K562 (cell line): ENCODE data around the gene FGFBP3. TPM values are rescaled to one million over a fixed set of nuclear protein-coding genes. Genes with fewer than 3 reads are reported as not detected.
A peak's percentile ranks its signal among the peaks of the same experiment; 100 is the strongest.

ENCODE experiments used
- ATAC-seq: fragments of 200-7000 bp; cut with Tn5 transposase; 3 replicates; pipeline ENCODE4 v1.9.1; 2020; ENCODE audit warnings: moderate library complexity
- BruUV-seq: library from RNA; stranded (reverse); fragments of 400-500 nt; replicated peaks from 2 replicates; lab custom pipeline; 2021; lab: Mats Ljungman, UMichigan
- CTCF ChIA-PET: fragments of 300-600 bp; formaldehyde crosslinking; extraction: SDS; loops from one replicate; lab custom pipeline; 2021; ENCODE audit warnings: low intra/inter-chr PET ratio; lab: Yijun Ruan, JAX
- POLR2A ChIA-PET: fragments of 300-600, 350-650 bp; sonication (Branson Sonifier 250); formaldehyde crosslinking; extraction: SDS; loops from one replicate; lab custom pipeline; 2021; ENCODE audit warnings: antibody characterized with exemption, inconsistent platforms; lab: Yijun Ruan, JAX
- DNase-seq, 4 experiments: peaks; one replicate each; pipeline versions ENCODE4 v3.0.0 to v3.0.0-alpha.2; 2011 to 2018; ENCODE audit warnings: low spot score in 3 of 4, mixed read lengths in 3 of 4; ENCODE audit errors: extremely low read depth in 1 of 4
- FAIRE-seq: peaks from 2 replicates; lab custom pipeline; 2011; peaks lifted over from hg19 to GRCh38; lab: Jason Lieb, UNC
- H2AFZ ChIP-seq: 2 replicates; pipeline ENCODE4 v1.6.0; 2011; ENCODE audit warnings: low read depth, low read length, control low read depth, inconsistent platforms
- H3K27ac ChIP-seq: fragments of 200-600 bp; 3 replicates; pipeline ENCODE4 v1.8.0; 2011; ENCODE audit warnings: low read depth, mild to moderate bottlenecking, control low read depth, inconsistent platforms, low read length, moderate library complexity, mixed read lengths; ENCODE audit errors: extremely low read depth
- H3K27me3 ChIP-seq, 2 experiments: fragments of 300-600 bp in 1 of 2; 2 replicates in 1 of 2; 3 replicates in 1 of 2; pipeline versions ENCODE4 v1.6.0 to v1.8.0; 2011; ENCODE audit warnings: inconsistent platforms in 2 of 2, low read length in 2 of 2, mild to moderate bottlenecking in 1 of 2, mixed read lengths in 1 of 2, moderate library complexity in 1 of 2; ENCODE audit not compliant: control insufficient read depth in 2 of 2, insufficient read depth in 2 of 2
- H3K36me3 ChIP-seq: fragments of 300-600 bp; 3 replicates; pipeline ENCODE4 v1.8.0; 2011; ENCODE audit warnings: mild to moderate bottlenecking, low read length, inconsistent platforms; ENCODE audit not compliant: control insufficient read depth, insufficient read depth
- H3K4me1 ChIP-seq, 2 experiments: fragments of 200-600 bp in 1 of 2; replicated peaks in 1 of 2; 2 replicates in 1 of 2; 3 replicates in 1 of 2; pipeline versions ENCODE4 v1.5.1 to v1.8.0; 2011; ENCODE audit warnings: inconsistent platforms in 2 of 2, low read length in 2 of 2, mild to moderate bottlenecking in 1 of 2, mixed read lengths in 1 of 2, moderate library complexity in 1 of 2; ENCODE audit not compliant: control insufficient read depth in 2 of 2, insufficient read depth in 2 of 2
- H3K4me2 ChIP-seq: 2 replicates; pipeline ENCODE4 v1.6.1; 2011; ENCODE audit warnings: low read length, control low read depth, inconsistent platforms, mixed read lengths; ENCODE audit not compliant: insufficient read depth
- H3K4me3 ChIP-seq: fragments of 200-600 bp; sonication (generic), shearing (Covaris generic); 2 replicates; pipeline ENCODE4 v1.5.1; 2016; ENCODE audit warnings: control low read depth, inconsistent platforms
- H3K79me2 ChIP-seq: fragments of 200-600 bp; 3 replicates; pipeline ENCODE4 v1.8.0; 2011; ENCODE audit warnings: low read length, inconsistent platforms; ENCODE audit not compliant: control insufficient read depth, insufficient read depth
- H3K9ac ChIP-seq, 2 experiments: 2 replicates each; pipeline versions ENCODE4 v1.6.0 to v1.6.1; 2011; ENCODE audit warnings: low read depth in 2 of 2, low read length in 2 of 2, control low read depth in 1 of 2, inconsistent platforms in 1 of 2, mild to moderate bottlenecking in 1 of 2, mixed read lengths in 1 of 2; ENCODE audit not compliant: insufficient read depth in 1 of 2
- H3K9me1 ChIP-seq: one replicate; pipeline ENCODE4 v1.6.0; 2011; ENCODE audit warnings: inconsistent platforms, mild to moderate bottlenecking, low read length, moderate library complexity; ENCODE audit not compliant: control insufficient read depth, insufficient read depth
- H3K9me3 ChIP-seq: replicated peaks from 2 replicates; pipeline ENCODE4 v1.5.1; 2011; ENCODE audit warnings: low read depth, low read length, inconsistent platforms; ENCODE audit not compliant: control insufficient read depth, insufficient read depth
- H4K20me1 ChIP-seq: replicated peaks from 2 replicates; pipeline ENCODE4 v1.6.1; 2011; ENCODE audit warnings: low read length, inconsistent platforms, mixed read lengths; ENCODE audit not compliant: control insufficient read depth, insufficient read depth
- BDP1 ChIP-seq: IDR thresholded peaks from 3 replicates; pipeline ENCODE4 v1.6.1; 2011; ENCODE audit not compliant: insufficient read length, insufficient read depth
- CBFA2T3 ChIP-seq: fragments of 450-650 bp; IDR thresholded peaks from 2 replicates; pipeline ENCODE4 v1.6.1; 2017
- CC2D1A ChIP-seq: fragments of 450-650 bp; IDR thresholded peaks from 2 replicates; pipeline ENCODE4 v1.6.1; 2017; ENCODE audit warnings: mild to moderate bottlenecking
- CGGBP1 ChIP-seq: fragments of 250-450 bp; sonication (Bioruptor Pico); IDR thresholded peaks from 2 replicates; pipeline ENCODE4 v1.9.0; 2021; ENCODE audit warnings: mild to moderate bottlenecking
- CREB3 ChIP-seq: fragments of 450-650 bp; conservative IDR thresholded peaks from 2 replicates; pipeline ENCODE4 v1.6.1; 2016; ENCODE audit warnings: missing genetic modification characterization, low read depth, mild to moderate bottlenecking, missing compliant biosample characterization, moderate library complexity
- CTCF ChIP-seq, 3 experiments: IDR thresholded peaks in 2 of 3; conservative IDR thresholded peaks in 1 of 3; 2 replicates each; pipeline ENCODE4 v1.5.1; 2011 to 2012; ENCODE audit warnings: low read length in 3 of 3, mild to moderate bottlenecking in 3 of 3, control low read depth in 2 of 3, improper control_type of control experiment in 1 of 3, inconsistent platforms in 1 of 3, low read depth in 1 of 3, mixed read lengths in 1 of 3, moderate library complexity in 1 of 3; ENCODE audit not compliant: insufficient read depth in 2 of 3
- HMG20B ChIP-seq: fragments of 250-450 bp; sonication (Bioruptor Pico); IDR thresholded peaks from 2 replicates; pipeline ENCODE4 v1.5.0; 2021; ENCODE audit warnings: mild to moderate bottlenecking
- MLX ChIP-seq, 2 experiments: fragments of 450-650 bp in 1 of 2; sonication (generic) in 1 of 2; formaldehyde crosslinking; conservative IDR thresholded peaks; 2 replicates each; pipeline versions ENCODE4 v1.4.0 to v1.8.1; 2020 to 2022; ENCODE audit warnings: mild to moderate bottlenecking in 1 of 2, missing genetic modification reagents in 1 of 2
- PREB ChIP-seq: sonication (generic); formaldehyde crosslinking; IDR thresholded peaks from 2 replicates; pipeline ENCODE4 v1.8.1; 2023; ENCODE audit warnings: mild to moderate bottlenecking, missing genetic modification reagents
- SIX5 ChIP-seq, 2 experiments: IDR thresholded peaks; 2 replicates each; pipeline ENCODE4 v1.6.1; 2011; ENCODE audit warnings: low read length in 2 of 2, borderline replicate concordance in 1 of 2, low read depth in 1 of 2, mild to moderate bottlenecking in 1 of 2, moderate library complexity in 1 of 2; ENCODE audit not compliant: insufficient read depth in 1 of 2
- SRSF3 ChIP-seq: fragments of 200-400 bp; formaldehyde crosslinking; IDR thresholded peaks from 2 replicates; pipeline ENCODE4 v1.6.1; 2016; ENCODE audit warnings: mild to moderate bottlenecking, low read length, moderate library complexity; ENCODE audit not compliant: insufficient read depth
- TSC22D4 ChIP-seq: fragments of 450-650 bp; IDR thresholded peaks from 2 replicates; pipeline ENCODE4 v1.6.1; 2016; ENCODE audit warnings: missing genetic modification characterization, missing biosample characterization, control low read depth
- TSHZ1 ChIP-seq: fragments of 250-450 bp; sonication (Bioruptor Pico); IDR thresholded peaks from 2 replicates; pipeline ENCODE4 v1.4.0; 2020; ENCODE audit warnings: mild to moderate bottlenecking, moderate library complexity
- WGBS: fragments of 100-300 bp; shearing (Covaris generic); methylation state at CpG from one replicate; pipeline ENCODE4 v1.1.6; 2016; ENCODE audit warnings: low coverage, mixed read lengths; ENCODE audit not compliant: insufficient coverage; ENCODE audit errors: missing lambda C conversion rate; 5-methylcytosine and 5-hydroxymethylcytosine counted together
- in situ Hi-C: fragments of 300-500 bp; cut with MboI; formaldehyde crosslinking; loops from 4 replicates; pipeline ENCODE4 v1.15.0; 2018; ENCODE audit warnings: inconsistent platforms, mixed read lengths
- intact Hi-C: fragments of 100-400 bp; cut with micrococcal nuclease; formaldehyde crosslinking; loops from 2 replicates; pipeline ENCODE4 v1.14.2; 2022
- polyA plus RNA-seq, 8 experiments: library from polyadenylated mRNA; depleted of rRNA in 4 of 8; stranded (reverse) in 5 of 8; unstranded in 3 of 8; fragments of >200 nt; fragmentation: Nextera tagmentation in 2 of 8; fragmentation: Illumina TruSeq in 1 of 8; extraction: Ambion mirVana in 2 of 8; extraction: Trizol in 1 of 8; gene quantifications; 2 replicates each; pipeline versions ENCODE4 v1.2.1 to v1.2.3, GENCODE V29; 2011 to 2014; ENCODE audit warnings: inconsistent platforms in 1 of 8, missing spikeins in 1 of 8
- total RNA-seq, 7 experiments: library from RNA; depleted of rRNA in 6 of 7; stranded (reverse); fragments of >200 nt in 6 of 7; fragmentation: Illumina TruSeq in 2 of 7; extraction: Trizol in 2 of 7; gene quantifications; 2 replicates each; pipeline versions ENCODE4 v1.2.1 to v1.2.3, GENCODE V29; 2011 to 2021; ENCODE audit warnings: low replicate concordance in 1 of 7

FGFBP3 gene
- total and polyA plus RNA-seq, 9 of the 15 experiments (the other 6 are each of a cell fraction or from before 2014, with no cell fraction given), result 0.58 to 3.0 (median 1.5) TPM

- Histone ChIP-seq H3K27ac (no peak overlapping the region), H3K9me1 (no peaks in the 10 kb centered on the region), H3K4me2 (peak overlapping the region; percentile 92), H3K36me3 (peaks cover 25% of the 10 kb centered on the region; the same call in 2 of the 3 replicates), H3K9ac (peak overlapping the region in 1 of 2 experiments; percentile 94; a peak in 2 of 4 replicates), H3K27me3 (no peaks in the 10 kb centered on the region), H3K4me3 (peak overlapping the region; percentile 94), H3K9me3 (no peaks in the 10 kb centered on the region), H3K4me1 (peaks cover 3 to 9% of the 10 kb centered on the region in 2 experiments; a peak in 4 of 5 replicates), H4K20me1 (peaks cover 12% of the 10 kb centered on the region; the same call in 1 of the 2 replicates), H2AFZ (no peak overlapping the region), H3K79me2 (peaks cover 72% of the 10 kb centered on the region)
- FAIRE-seq (no peak), DNase-seq (peak in 1 of 4 experiments; percentile 12), ATAC-seq (no peak)
- POLR2A ChIA-PET, result interaction anchor here (0.6 to 1.2 kb wide), 2 partner anchors 28 to 274 kb away, joined by 3 to 4 read pairs; no protein-coding TSS in a partner anchor
- 3% methylated on average over 2 of the region's 2 CpGs for WGBS
- intact Hi-C loops, result no loop called here
- CTCF ChIA-PET, result no interaction called here
- in situ Hi-C loops, result no loop called here
- no TSS peak for BruUV-seq
- TF ChIP-seq TSHZ1 (no peak), CREB3 (tag) (no peak), MLX (CRISPR knock-in tag; conservative IDR thresholded peaks at IDR 0.05) (no peak), HMG20B (CRISPR knock-in tag) (no peak), CTCF (IDR thresholded peaks at IDR 0.05 in 2 of 3, conservative IDR thresholded peaks at IDR 0.05 in 1 of 3; ENCODE audit: insufficient read depth in 2 of 3, low read depth in 1 of 3, low read length in 3 of 3) (no peak), PREB (no peak), SIX5 (IDR thresholded peaks at IDR 0.05; ENCODE audit: borderline replicate concordance in 1 of 2, insufficient read depth in 1 of 2, low read depth in 1 of 2, low read length in 2 of 2) (no peak), SRSF3 (no peak), BDP1 (no peak), CBFA2T3 (no peak), TSC22D4 (no peak), CC2D1A (no peak), CGGBP1 (CRISPR knock-in tag) (no peak)
These were observed 15.7 kb upstream of the FGFBP3 start for GRCh38 chr10:91925022-91925320.
